ENCODE results near the gene JMJD8. TPM values are rescaled to one million over a fixed set of nuclear protein-coding genes. Genes with fewer than 3 reads are reported as not detected.

The JMJD8 gene
- total and polyA plus RNA-seq, 2 donors (not counting 1 experiment from before 2014, with no cell fraction given), result 23.8 to 31.5 TPM

GRCh38 chr16:640614-641013 is 43.5 kb downstream of the JMJD8 start:
- TF ChIP-seq CTCF (conservative IDR thresholded peaks at IDR 0.05 in 1 of 2, IDR thresholded peaks at IDR 0.05 in 1 of 2; ENCODE audit: low read depth in 1 of 2, low read length in 2 of 2) (no peak), EZH2 (IDR thresholded peaks at IDR 0.05; ENCODE audit: low read length, missing control alignments) (no peak)
- H3K4me2 ChIP-seq (ENCODE audit: extremely low read depth, insufficient read depth, low read length), result no peak overlapping the region

GRCh38 chr16:638836-639235 is 45.3 kb downstream of the JMJD8 start:
- Histone ChIP-seq H3K9ac (ENCODE audit: insufficient read depth, low read length) (no peak overlapping the region), H3K9me3 (ENCODE audit: control insufficient read depth, insufficient read depth, low read depth, low read length) (no peaks in the 10 kb centered on the region), H3K4me3 (replicated peaks in 1 of 4; ENCODE audit: control extremely low read depth in 1 of 4, insufficient read depth in 1 of 4, low read depth in 3 of 4, low read length in 4 of 4) (no peak overlapping the region), H3K27me3 (ENCODE audit: control insufficient read depth, insufficient read depth, low read length) (no peaks in the 10 kb centered on the region), H3K4me2 (ENCODE audit: extremely low read depth, insufficient read depth, low read length) (no peak overlapping the region), H2AFZ (ENCODE audit: low read length) (no peak overlapping the region), H3K36me3 (ENCODE audit: control insufficient read depth, insufficient read depth, low read length) (peaks cover 1% of the 10 kb centered on the region), H3K27ac (ENCODE audit: insufficient read depth, low read length) (no peak overlapping the region), H3K4me1 (ENCODE audit: control insufficient read depth, extremely low read depth, insufficient read depth, low read length) (peaks cover 6% of the 10 kb centered on the region), H4K20me1 (ENCODE audit: control insufficient read depth, extremely low read depth, insufficient read depth, low read length) (no peaks in the 10 kb centered on the region), H3K79me2 (ENCODE audit: control insufficient read depth, insufficient read depth, low read length) (peaks cover 4% of the 10 kb centered on the region)
- no peak for TF ChIP-seq CTCF (conservative IDR thresholded peaks at IDR 0.05 in 1 of 2, IDR thresholded peaks at IDR 0.05 in 1 of 2; ENCODE audit: low read depth in 1 of 2, low read length in 2 of 2)
- DNase-seq (ENCODE audit: low read depth in 2 of 2), result no peak

More at GRCh38 chr16:640614-641013, 43.5 kb downstream of the JMJD8 start:
- Histone ChIP-seq H3K9ac (ENCODE audit: insufficient read depth, low read length) (no peak overlapping the region), H3K4me3 (replicated peaks in 1 of 4; ENCODE audit: control extremely low read depth in 1 of 4, insufficient read depth in 1 of 4, low read depth in 3 of 4, low read length in 4 of 4) (peak overlapping the region in 1 of 4 experiments; percentile 79), H3K4me1 (ENCODE audit: control insufficient read depth, extremely low read depth, insufficient read depth, low read length) (peaks cover 6% of the 10 kb centered on the region), H3K27me3 (ENCODE audit: control insufficient read depth, insufficient read depth, low read length) (no peaks in the 10 kb centered on the region), H4K20me1 (ENCODE audit: control insufficient read depth, extremely low read depth, insufficient read depth, low read length) (no peaks in the 10 kb centered on the region), H3K36me3 (ENCODE audit: control insufficient read depth, insufficient read depth, low read length) (no peaks in the 10 kb centered on the region), H2AFZ (ENCODE audit: low read length) (no peak overlapping the region), H3K27ac (ENCODE audit: insufficient read depth, low read length) (no peak overlapping the region), H3K9me3 (ENCODE audit: control insufficient read depth, insufficient read depth, low read depth, low read length) (no peaks in the 10 kb centered on the region), H3K79me2 (ENCODE audit: control insufficient read depth, insufficient read depth, low read length) (no peaks in the 10 kb centered on the region)
- DNase-seq (ENCODE audit: low read depth in 2 of 2), result no peak

DNA sequence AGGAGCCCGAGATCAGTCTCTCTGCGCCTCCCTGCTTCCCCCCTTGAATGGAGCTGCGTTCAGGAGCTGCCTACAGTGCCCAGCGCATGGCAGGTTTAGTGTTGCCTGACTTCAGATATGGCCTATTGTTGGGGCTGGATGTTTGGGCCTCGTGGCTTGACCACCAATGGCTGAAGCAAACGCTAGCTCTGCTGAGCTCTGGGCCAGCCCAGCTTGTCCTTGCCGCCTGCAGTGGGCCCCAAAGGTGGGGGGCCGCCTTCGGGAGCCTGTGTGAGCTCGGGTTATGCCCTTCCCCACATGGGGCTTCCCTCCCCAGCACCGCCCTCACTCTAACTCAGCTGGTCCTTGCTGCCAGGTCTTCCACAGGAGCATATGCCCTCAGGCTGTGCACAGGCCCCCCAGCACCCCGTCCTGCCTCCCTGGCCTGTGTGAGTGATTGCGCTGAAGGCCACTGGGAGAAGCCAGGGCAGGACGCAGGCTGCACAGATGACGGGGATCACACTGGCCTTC is 46.0 kb downstream of the JMJD8 start:
- no peak overlapping the region for H3K9ac ChIP-seq (ENCODE audit: insufficient read depth, low read length)
- no peak overlapping the region for H2AFZ ChIP-seq (ENCODE audit: low read length)
- peaks cover 4% of the 10 kb centered on the region for H3K79me2 ChIP-seq (ENCODE audit: control insufficient read depth, insufficient read depth, low read length)
- H3K36me3 ChIP-seq (ENCODE audit: control insufficient read depth, insufficient read depth, low read length), result peaks cover 6% of the 10 kb centered on the region
- no peaks in the 10 kb centered on the region for H4K20me1 ChIP-seq (ENCODE audit: control insufficient read depth, extremely low read depth, insufficient read depth, low read length)
- TF ChIP-seq CTCF (conservative IDR thresholded peaks at IDR 0.05 in 1 of 2, IDR thresholded peaks at IDR 0.05 in 1 of 2; ENCODE audit: low read depth in 1 of 2, low read length in 2 of 2) (no peak), EZH2 (IDR thresholded peaks at IDR 0.05; ENCODE audit: low read length, missing control alignments) (no peak)
- H3K4me2 ChIP-seq (ENCODE audit: extremely low read depth, insufficient read depth, low read length), result no peak overlapping the region
- H3K27ac ChIP-seq (ENCODE audit: insufficient read depth, low read length), result no peak overlapping the region
- no peak for DNase-seq (ENCODE audit: low read depth in 2 of 2)
- no peaks in the 10 kb centered on the region for H3K9me3 ChIP-seq (ENCODE audit: control insufficient read depth, insufficient read depth, low read depth, low read length)
- peaks cover 4% of the 10 kb centered on the region for H3K4me1 ChIP-seq (ENCODE audit: control insufficient read depth, extremely low read depth, insufficient read depth, low read length)
- H3K4me3 ChIP-seq (replicated peaks in 1 of 4; ENCODE audit: control extremely low read depth in 1 of 4, insufficient read depth in 1 of 4, low read depth in 3 of 4, low read length in 4 of 4), result no peak overlapping the region
- H3K27me3 ChIP-seq (ENCODE audit: control insufficient read depth, insufficient read depth, low read length), result no peaks in the 10 kb centered on the region
